B cell (primary cell): ENCODE measurements around the gene P2RY6. TPM values are rescaled to one million over a fixed set of nuclear protein-coding genes. Genes with fewer than 3 reads are reported as not detected.

Experiments used
- ATAC-seq: fragments of 200-7000 bp; cut with Tn5 transposase; one replicate; pipeline ENCODE4 v1.10.0; 2021; ENCODE audit warnings: low read depth, mild to moderate bottlenecking, moderate number of reproducible peaks, moderate library complexity
- CTCF ChIA-PET: fragments of 350-600 bp; sonication (Branson Sonifier 250); formaldehyde crosslinking; loops from one replicate; lab custom pipeline; 2021; ENCODE audit warnings: antibody characterized with exemption, inconsistent platforms; lab: Charles Lee
- POLR2A ChIA-PET: fragments of 350-600 bp; sonication (Branson Sonifier 250); formaldehyde crosslinking; loops from one replicate; lab custom pipeline; 2021; ENCODE audit warnings: antibody characterized with exemption; lab: Charles Lee
- DNase-seq: peaks from one replicate; pipeline ENCODE4 v3.0.0; 2013
- H2AFZ ChIP-seq: 2 replicates; pipeline ENCODE4 v1.6.1; 2012; ENCODE audit warnings: mild to moderate bottlenecking, low read depth, low read length; ENCODE audit not compliant: insufficient read depth, poor library complexity, severe bottlenecking
- H3K27ac ChIP-seq, 2 donors: 1 replicate in 1 of 2; 2 replicates in 1 of 2; pipeline ENCODE4 v1.5.1; 2012 to 2013; ENCODE audit warnings: low read length in 2 of 2, mild to moderate bottlenecking in 2 of 2, moderate library complexity in 1 of 2
- H3K27me3 ChIP-seq, 4 experiments: fragments of 200-600 bp in 1 of 4; sonication (generic) in 1 of 4; replicated peaks in 1 of 4; 1 replicate in 2 of 4; 2 replicates in 2 of 4; pipeline versions ENCODE4 v1.6.1 to v1.7.0; 2013 to 2016; ENCODE audit warnings: low read length in 3 of 4, mild to moderate bottlenecking in 2 of 4, mixed read lengths in 1 of 4, moderate library complexity in 1 of 4; ENCODE audit not compliant: insufficient read depth in 4 of 4, control insufficient read depth in 3 of 4; ENCODE audit errors: control extremely low read depth in 1 of 4
- H3K36me3 ChIP-seq, 2 experiments: replicated peaks in 1 of 2; 1 replicate in 1 of 2; 2 replicates in 1 of 2; pipeline versions ENCODE4 v1.6.1 to v1.7.1; 2013; ENCODE audit warnings: low read length in 1 of 2; ENCODE audit not compliant: insufficient read depth in 2 of 2, control insufficient read depth in 1 of 2; ENCODE audit errors: control extremely low read depth in 1 of 2, extremely low read depth in 1 of 2
- H3K4me1 ChIP-seq, 2 donors: fragments of 200-600 bp in 1 of 2; sonication (generic) in 1 of 2; 1 replicate in 1 of 2; 2 replicates in 1 of 2; pipeline versions ENCODE4 v1.5.1 to v1.6.1; 2013 to 2017; ENCODE audit warnings: low read length in 2 of 2; ENCODE audit not compliant: control insufficient read depth in 2 of 2, insufficient read depth in 2 of 2
- H3K4me2 ChIP-seq: replicated peaks from 2 replicates; pipeline ENCODE3; 2012; ENCODE audit warnings: mild to moderate bottlenecking, low read depth, low read length; ENCODE audit not compliant: poor library complexity, severe bottlenecking
- H3K4me3 ChIP-seq, 5 experiments: fragments of 200-600 bp in 1 of 5; sonication (generic) in 1 of 5; 1 replicate in 3 of 5; 2 replicates in 2 of 5; pipeline versions ENCODE4 v1.5.1 to v1.7.0; 2011 to 2016; ENCODE audit warnings: low read length in 4 of 5, mild to moderate bottlenecking in 4 of 5, low read depth in 2 of 5, control low read depth in 1 of 5, moderate library complexity in 1 of 5; ENCODE audit not compliant: insufficient read depth in 1 of 5; ENCODE audit errors: control extremely low read depth in 1 of 5, extremely low read depth in 1 of 5
- H3K79me2 ChIP-seq: fragments of 200-600 bp; sonication (generic); one replicate; pipeline ENCODE4 v1.6.0; 2016; ENCODE audit warnings: low read length; ENCODE audit not compliant: control insufficient read depth, insufficient read depth
- H3K9ac ChIP-seq: fragments of 200-600 bp; sonication (generic); 2 replicates; pipeline ENCODE4 v1.6.1; 2017; ENCODE audit warnings: mild to moderate bottlenecking, low read length, moderate library complexity
- H3K9me3 ChIP-seq, 3 donors: one replicate each; pipeline versions ENCODE4 v1.6.1 to v1.7.1; 2013; ENCODE audit warnings: low read length in 2 of 3; ENCODE audit not compliant: control insufficient read depth in 2 of 3, insufficient read depth in 1 of 3; ENCODE audit errors: control extremely low read depth in 1 of 3
- H4K20me1 ChIP-seq: 2 replicates; pipeline ENCODE4 v1.6.0; 2012; ENCODE audit warnings: mild to moderate bottlenecking, low read length; ENCODE audit not compliant: insufficient read depth, control insufficient read depth, poor library complexity, severe bottlenecking
- H3K27ac Mint-ChIP-seq: one replicate; pipeline ENCODE4 v1.8.0; 2021; ENCODE audit warnings: mixed read lengths
- H3K27me3 Mint-ChIP-seq: one replicate; pipeline ENCODE4 v1.8.0; 2021; ENCODE audit warnings: mixed read lengths
- H3K4me1 Mint-ChIP-seq: one replicate; pipeline ENCODE4 v1.8.0; 2021; ENCODE audit warnings: mixed read lengths
- H3K4me3 Mint-ChIP-seq: one replicate; pipeline ENCODE4 v1.8.0; 2021; ENCODE audit warnings: mixed read lengths
- H3K9me3 Mint-ChIP-seq: one replicate; pipeline ENCODE4 v1.8.0; 2022; ENCODE audit warnings: mixed read lengths; ENCODE audit not compliant: insufficient read depth
- EZH2 ChIP-seq: IDR thresholded peaks from 2 replicates; pipeline ENCODE4 v1.6.1; 2012; ENCODE audit warnings: borderline replicate concordance, low read depth, mild to moderate bottlenecking, moderate library complexity, low read length; ENCODE audit not compliant: insufficient read depth, poor library complexity, severe bottlenecking
- WGBS: methylation state at CpG from one replicate; pipeline ENCODE4 v1.1.5; 2013; ENCODE audit warnings: missing lambda C conversion rate; ENCODE audit not compliant: insufficient coverage; 5-methylcytosine and 5-hydroxymethylcytosine counted together
- intact Hi-C: fragments of 100-400 bp; cut with micrococcal nuclease; formaldehyde crosslinking; loops from one replicate; pipeline ENCODE4 v1.10.0; 2022
- polyA plus RNA-seq: library from polyadenylated mRNA; depleted of rRNA; stranded (reverse); fragments of >200 nt; gene quantifications from 2 replicates; pipeline ENCODE4 v1.2.3, GENCODE V29; 2012
- total RNA-seq, 2 donors: library from RNA; stranded (reverse); fragments of 120-200 nt in 1 of 2; gene quantifications; 1 replicate in 1 of 2; 2 replicates in 1 of 2; pipeline versions ENCODE4 v1.2.3 to v1.2.4, GENCODE V29; 2013 to 2022
- TF ChIP-seq, protein P1 (sequence below): fragments of 200-600 bp; IDR thresholded peaks from one replicate; pipeline ENCODE4 v1.8.0; 2022; ENCODE audit warnings: antibody characterized with exemption, mild to moderate bottlenecking

The P2RY6 gene
- total and polyA plus RNA-seq, 2 donors (not counting 1 experiment from before 2014, with no cell fraction given): 0.25 TPM; not detected in 1

DNA sequence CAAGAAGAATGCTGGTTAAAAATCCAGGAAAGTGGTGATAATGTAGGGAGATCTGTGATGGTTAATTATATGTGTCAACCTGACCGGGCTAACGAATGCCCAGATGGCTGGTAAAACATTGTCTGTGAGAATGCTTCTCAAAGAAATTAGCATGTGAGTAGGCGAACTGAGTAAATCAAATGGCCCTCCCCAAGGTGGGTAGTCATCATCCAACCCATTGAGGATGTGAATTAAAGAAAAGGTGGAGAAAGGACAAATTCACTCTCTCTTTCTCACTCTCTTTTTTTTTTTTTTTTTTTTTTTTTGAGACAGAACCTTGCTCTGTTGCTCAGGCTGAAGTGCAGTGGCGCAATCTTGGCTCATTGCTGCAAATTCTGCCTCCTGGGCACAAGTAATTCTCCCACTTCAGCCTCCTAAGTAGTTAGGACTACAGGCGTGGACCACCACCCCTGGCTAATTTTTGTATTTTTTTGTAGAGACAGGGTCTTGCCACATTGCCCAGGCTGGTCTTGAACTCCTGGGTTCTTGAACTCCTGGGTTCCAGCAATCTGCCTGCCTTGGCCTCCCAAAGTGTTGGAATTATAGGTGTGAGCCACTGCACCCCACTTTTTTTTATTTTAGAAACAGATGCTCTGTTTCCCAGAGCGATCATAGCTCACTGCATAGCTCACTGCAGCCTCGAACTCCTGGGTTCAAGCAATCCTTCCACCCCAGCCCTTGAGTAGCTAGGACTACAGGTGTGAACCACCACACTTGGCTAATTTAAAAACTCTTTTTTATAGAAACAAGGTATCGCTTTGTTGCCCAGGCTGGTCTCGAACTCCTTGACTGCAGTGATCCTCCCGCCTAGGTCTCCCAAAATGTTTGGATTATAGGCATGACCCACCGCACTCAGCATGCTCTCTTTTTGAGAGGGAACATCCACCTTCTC is 22.0 kb upstream of the P2RY6 start:
- peak; percentile 19 for ATAC-seq
- Histone ChIP-seq H3K27me3 (no peaks in the 10 kb centered on the region), H4K20me1 (no peaks in the 10 kb centered on the region), H3K79me2 (no peaks in the 10 kb centered on the region), H3K9ac (no peak overlapping the region), H3K27ac (no peak overlapping the region), H3K4me2 (no peak overlapping the region), H2AFZ (no peak overlapping the region), H3K4me3 (no peak overlapping the region), H3K4me1 (no peaks in the 10 kb centered on the region), H3K36me3 (no peaks in the 10 kb centered on the region), H3K9me3 (no peaks in the 10 kb centered on the region)
- H3K27ac Mint-ChIP-seq: peak overlapping the region; percentile 21
- no peaks in the 10 kb centered on the region for H3K9me3 Mint-ChIP-seq
- H3K4me3 Mint-ChIP-seq: peak overlapping the region; percentile 6
- ChIA-PET CTCF (interaction anchor here (0.7 kb wide), 1 partner anchor 146 kb away, joined by 3 read pairs; no protein-coding TSS in a partner anchor), POLR2A (no interaction called here)
- DNase-seq: no peak
- H3K4me1 Mint-ChIP-seq: peaks cover 6% of the 10 kb centered on the region
- TF ChIP-seq, protein P1, sequence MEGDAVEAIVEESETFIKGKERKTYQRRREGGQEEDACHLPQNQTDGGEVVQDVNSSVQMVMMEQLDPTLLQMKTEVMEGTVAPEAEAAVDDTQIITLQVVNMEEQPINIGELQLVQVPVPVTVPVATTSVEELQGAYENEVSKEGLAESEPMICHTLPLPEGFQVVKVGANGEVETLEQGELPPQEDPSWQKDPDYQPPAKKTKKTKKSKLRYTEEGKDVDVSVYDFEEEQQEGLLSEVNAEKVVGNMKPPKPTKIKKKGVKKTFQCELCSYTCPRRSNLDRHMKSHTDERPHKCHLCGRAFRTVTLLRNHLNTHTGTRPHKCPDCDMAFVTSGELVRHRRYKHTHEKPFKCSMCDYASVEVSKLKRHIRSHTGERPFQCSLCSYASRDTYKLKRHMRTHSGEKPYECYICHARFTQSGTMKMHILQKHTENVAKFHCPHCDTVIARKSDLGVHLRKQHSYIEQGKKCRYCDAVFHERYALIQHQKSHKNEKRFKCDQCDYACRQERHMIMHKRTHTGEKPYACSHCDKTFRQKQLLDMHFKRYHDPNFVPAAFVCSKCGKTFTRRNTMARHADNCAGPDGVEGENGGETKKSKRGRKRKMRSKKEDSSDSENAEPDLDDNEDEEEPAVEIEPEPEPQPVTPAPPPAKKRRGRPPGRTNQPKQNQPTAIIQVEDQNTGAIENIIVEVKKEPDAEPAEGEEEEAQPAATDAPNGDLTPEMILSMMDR: no peak
- TF ChIP-seq EZH2: no peak
- intact Hi-C loops: no loop called here
- H3K27me3 Mint-ChIP-seq: no peaks in the 10 kb centered on the region
- WGBS: 98% methylated on average over 8 of the region's 11 CpGs
